GM19455 (cell line): ENCODE data around the gene PTCH1.

Source experiments
- ATAC-seq: cut with Tn5 transposase; IDR thresholded peaks from one replicate; pipeline ENCODE4 v1.9.1; 2021; ENCODE audit not compliant: unreplicated experiment

PTCH1 gene

DNA sequence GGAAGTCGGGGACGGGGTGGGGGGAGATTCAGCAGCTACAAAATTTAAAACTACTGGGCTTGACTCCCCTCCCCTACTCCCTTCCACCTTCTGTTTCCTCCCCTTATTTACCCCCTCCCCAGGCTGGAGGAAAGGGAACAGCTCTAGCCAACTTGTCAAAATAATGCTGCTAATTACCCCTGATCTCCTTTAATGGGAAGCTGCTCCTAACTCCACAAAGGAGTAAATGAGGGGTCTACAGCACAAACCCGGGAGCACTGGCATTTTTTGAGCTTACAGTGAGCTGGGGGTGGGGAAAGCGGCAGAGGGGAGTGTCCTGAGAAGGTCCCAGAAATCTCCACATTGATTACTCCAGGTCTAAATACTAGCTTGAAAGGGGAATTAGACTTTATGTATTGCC is 3.1 kb downstream of the PTCH1 start:
- ATAC-seq, result no peak

DNA sequence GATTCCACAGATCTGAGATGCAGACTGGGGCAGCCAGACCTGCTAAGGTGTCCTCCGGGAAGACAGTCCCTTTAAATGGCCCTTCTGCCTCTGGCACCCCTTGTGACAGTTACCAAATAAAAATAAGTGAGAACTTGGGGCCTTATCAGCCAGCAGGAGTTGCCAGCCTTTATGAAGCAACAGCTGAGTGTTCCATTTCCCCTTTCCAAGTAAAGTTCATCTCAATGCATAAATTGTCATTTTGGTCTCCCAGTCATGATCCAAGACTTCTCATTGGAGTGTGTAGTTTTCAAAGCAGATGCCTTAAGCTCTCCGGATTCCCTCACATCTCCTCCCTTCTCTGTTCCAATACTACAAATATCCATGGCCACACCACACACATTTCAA is 4.1 kb downstream of the PTCH1 start:
- no peak for ATAC-seq

DNA sequence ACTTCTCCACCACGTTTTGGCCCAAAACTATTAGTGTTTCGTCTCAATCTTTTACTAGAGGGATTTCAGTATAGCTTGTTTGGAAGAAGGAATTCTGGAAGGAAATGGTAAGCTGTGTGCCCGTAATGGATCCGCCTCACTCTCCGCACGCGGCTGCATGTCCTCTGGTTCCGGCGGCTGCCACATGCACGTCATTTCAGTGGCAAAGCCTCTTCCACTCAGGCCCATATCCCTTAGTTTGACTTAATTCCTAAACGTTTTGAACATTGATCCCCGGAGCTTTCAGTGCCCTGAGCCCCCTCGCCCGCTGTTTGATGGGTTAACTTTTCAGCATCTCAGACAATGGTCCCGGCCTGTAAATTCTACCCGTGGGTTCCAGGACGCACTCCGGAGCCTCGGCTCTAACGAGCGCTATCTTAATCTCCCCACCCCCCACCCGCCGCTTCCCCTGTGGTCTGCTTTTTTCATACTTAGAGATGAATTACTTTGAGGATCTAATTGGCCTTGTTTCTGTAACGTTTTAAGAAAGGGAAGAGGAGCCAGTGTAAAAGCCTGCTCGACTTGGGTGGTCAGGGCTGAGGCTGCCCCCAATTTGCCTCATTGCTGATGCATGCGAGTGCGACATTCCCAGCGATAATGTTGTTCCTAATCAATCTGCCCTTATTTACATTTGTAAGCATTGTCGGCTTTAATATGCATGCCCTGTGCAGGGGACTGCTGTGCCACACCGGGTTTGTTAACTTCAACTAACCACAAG is 4.6 kb downstream of the PTCH1 start:
- ATAC-seq, result no peak

DNA sequence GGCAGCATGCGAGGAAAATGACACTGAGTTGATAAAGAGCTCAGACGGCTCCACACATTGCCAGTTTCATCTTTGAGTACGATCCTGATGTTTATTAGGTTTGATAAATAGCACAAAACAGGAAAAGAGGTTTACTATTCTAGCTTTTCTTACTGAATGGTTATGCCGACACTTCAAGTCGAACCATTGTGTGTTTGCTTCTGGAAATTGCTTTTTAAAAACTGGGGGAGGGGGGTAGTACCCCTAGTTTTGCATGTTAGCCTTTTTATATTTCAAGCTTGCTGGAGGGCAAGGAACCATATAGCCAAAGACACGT is 5.2 kb downstream of the PTCH1 start:
- ATAC-seq, result no peak

DNA sequence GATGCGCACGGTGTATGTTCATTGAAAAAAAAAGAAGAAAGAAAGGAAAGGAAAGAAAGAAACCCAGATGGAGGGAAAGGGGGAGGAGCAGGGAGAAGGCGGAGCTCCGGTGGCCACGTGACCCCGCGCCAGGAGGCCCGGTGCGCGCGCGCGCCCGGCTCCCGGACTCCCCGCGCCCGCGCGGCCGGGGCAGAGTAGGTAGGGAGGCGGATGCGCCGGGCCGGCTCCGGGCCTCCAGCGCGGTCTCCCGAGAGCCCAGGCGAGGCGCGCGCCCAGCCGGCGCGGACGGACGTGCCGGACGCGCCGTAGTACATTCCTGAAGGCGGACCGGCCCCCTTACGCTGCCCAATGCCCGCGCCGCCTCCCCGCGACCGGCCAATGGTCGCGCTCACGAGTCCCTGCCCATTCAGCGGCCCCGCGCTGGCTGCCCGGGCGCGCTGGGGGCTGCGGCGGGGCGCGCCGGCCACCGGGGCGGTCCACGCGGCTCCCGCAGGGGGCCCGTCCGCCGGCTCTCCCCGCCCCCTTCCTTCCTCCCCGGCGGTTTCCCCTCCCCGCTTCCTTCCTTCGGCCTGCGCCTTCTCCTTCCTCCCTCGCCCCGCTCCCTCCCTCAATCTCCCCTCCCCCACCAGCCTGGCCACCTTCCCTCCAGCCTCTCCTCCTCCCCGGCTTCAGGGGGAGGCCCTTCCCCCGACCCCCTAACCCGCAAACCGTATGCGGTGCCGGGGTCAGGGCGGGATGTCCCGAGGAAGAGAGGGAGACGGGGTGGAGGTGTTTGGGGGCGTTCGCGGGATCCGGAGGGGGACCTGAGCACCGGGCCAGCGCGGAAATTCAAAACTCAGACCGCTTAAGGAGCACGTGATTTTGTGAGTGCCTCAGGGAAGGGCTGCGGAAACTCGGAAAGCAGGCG is 5.8 kb downstream of the PTCH1 start:
- peak; percentile 27 for ATAC-seq

DNA sequence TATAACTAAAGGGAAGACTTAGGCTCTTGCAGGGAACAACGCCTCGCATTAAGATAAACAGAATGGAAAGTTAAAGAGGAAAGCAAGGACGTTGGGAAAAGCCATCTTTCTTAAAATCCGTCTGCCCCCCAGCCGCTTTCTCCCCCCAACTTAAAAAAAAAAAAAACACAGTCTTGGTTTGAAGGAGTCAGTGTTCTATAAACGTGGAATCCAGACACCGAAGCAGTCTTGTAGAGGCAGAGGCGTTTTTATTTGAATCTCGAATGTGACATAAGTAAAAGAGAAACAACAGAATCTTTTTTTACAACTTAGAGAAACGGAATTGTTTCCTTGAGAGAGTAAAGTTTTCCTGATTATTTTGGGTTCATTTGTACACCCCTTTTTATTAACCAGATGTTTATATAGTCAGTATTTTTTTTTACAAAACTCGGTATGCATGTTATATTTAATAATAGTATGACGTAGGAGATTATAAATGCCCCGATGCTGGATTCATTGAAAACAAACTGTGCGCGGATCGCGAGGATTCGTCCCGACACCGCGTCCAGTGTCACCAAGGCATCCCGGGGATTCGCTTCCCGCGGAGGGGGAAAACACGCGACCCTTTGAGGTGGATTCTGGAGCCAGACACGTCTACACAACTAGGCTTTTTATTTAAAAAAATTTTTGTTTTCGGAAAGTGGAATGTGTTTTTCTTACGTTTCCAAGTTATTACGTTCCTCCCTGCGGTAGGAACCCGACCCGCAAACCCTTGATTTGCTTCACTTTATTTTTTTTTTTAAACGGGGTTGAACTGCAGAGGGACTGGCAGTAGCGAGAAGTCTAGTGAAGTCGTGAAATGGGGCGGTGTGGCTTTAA is 6.7 kb downstream of the PTCH1 start:
- ATAC-seq, result no peak

DNA sequence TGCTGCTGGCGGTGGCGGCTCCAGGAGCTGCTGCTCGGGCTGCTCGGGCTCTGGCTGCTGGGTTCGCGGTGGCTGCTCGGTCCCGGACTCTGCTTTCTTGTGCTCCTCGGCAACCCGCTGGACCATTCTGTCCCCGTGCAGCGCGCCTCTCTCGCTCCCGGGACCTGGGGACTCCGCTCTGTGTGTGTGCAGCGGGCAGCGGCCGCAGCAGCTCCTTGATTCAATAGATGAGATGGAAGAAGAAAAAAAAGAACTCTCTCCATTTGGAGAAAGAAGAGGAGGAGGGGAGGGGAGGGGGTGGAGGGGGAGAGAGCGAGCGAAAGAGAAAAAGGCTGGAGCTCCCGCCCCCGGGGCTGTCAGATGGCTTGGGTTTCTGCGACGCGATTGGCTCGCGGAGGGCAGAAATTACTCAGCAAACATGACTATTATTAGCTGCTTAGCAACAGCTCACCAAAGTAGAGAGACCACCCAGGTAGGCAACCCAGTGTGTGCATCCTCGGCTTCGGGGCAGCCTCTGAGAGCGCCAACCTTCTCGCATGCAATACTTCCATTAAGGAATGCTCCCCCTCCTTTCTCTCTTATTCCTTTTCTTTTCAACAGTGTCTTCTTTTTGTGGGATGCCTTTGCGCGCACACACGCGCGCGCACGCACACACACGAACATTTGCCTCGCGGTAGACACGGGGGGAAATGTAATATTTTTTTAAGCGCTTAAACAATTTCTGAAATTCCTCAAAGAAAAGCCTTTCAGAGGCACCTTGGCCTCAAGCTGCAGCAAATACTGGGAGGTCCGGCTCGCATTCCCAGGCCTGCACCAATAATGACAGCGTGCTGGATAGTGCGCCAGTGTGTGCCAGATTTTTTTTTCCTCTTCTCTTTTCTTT is 7.6 kb downstream of the PTCH1 start:
- peak; percentile 22 for ATAC-seq

DNA sequence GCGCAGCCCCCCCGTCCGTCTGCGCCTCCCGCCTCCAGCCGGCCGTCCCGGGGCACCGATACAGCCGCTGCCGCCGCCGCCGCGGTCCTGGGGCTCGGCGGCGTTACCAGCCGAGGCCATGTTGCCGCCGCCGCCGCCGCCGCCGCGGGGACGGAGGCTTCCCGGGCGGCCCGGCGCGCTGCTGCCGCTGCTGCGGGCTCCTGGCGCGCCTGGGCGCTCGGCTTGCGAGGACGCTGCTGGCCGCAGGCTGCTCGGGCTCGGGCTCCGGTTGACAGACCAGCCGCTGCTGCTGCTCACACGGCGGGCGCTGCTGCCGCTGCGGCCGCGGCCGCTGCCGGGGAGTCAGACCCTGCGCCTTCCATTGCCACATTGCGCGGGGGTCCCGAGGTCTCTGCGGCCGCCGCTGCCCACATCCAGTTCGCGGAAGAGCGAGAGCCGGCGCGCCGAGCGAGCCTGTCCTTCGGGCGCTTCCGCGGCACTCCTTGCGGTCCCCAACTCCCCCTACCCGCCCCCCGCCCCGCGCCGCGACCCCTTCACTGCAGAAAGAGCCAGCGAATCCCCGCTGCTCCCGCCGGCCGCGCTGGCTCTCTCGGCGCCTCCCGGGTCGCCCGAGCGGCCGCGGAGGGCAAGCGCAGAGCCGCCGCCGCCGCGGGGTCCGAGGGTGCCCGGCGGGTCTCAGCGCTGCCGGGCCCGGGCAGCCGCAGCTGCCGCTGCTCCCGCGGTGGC is 8.4 kb downstream of the PTCH1 start:
- ATAC-seq, result no peak

DNA sequence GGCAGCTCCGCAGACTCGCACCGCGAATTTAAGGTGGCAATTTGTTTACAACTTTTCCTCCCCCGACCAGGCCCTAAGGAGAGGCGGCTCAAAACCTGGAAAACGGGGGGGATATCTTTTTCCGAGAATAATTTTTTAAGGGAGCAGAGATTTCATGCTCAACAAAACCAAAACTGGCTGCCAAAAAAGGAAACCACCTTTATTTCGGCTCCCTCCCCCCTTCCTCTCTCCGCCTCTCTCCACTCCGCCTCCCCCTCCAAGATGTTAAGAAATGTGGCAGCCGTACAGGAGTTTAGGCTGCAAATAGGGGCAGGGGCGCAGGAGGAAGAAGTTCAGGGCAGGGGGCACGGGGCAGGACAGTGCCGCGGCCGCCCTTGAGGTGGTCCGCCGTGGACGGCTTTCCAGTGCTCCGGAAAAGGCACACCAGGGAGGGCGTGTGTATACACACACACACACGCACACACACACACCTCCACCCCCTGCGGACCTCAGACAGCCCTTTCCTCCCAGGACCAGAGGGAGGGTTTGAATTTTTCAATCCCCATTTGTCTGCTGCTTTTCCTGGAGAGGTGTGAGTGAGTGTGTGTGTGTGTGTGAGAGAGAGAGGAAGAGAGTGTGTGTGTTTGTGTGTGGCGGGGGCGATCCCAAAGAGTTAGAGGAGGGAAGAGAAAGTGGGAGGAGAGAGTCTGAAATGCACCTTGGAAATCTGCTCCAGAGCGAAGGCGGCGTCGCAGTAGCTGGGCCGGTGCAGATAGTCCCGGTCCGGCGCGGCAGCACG is 9.1 kb downstream of the PTCH1 start:
- no peak for ATAC-seq

DNA sequence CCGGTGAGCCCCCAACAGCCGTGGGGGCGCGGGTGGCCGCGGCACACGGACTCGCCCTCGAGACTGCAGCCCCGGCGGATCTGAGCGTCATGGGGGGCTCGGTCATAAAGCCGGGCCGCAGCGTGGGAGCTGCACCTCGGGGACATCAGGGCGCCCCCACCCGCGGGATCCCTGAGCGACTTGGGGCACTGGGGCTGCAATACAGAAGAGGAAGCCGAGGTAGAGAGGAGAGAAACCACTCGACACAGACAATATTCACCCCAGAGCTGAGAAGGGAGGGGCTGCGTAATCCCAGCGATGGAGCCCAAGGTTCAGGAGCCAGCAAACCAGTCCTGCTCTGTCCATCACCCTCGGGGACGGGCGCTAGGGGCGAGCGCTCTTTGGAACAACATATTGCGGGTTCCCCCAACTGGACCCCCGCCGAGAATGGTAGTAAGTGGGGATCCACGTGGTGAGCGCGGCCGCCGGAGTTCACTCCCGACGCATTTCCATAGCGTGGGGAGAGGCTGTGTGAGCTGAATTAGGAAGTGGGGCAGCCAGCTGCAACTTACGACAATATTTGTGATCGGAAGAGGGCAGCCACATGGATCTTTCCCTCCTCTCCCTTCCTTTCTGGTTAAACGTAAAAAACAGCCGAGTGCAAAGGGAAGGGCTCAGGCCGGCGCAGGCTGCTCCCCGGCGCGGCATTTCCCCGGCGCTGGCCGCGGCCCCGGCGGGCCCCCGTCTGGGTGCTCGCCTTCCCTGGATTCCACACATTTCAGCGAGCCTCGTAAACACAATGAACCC is 9.9 kb downstream of the PTCH1 start:
- no peak for ATAC-seq

DNA sequence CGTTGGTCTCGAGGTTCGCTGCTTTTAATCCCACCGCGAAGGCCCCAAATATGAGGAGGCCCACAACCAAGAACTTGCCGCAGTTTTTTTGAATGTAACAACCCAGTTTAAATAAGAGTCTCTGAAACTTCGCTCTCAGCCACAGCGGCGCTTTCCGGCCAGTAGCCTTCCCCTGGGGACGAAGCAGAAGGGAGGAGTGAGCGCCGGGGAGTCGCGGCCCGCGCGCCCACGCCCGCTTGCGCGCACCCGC is 10.4 kb downstream of the PTCH1 start:
- ATAC-seq, result peak; percentile 14

DNA sequence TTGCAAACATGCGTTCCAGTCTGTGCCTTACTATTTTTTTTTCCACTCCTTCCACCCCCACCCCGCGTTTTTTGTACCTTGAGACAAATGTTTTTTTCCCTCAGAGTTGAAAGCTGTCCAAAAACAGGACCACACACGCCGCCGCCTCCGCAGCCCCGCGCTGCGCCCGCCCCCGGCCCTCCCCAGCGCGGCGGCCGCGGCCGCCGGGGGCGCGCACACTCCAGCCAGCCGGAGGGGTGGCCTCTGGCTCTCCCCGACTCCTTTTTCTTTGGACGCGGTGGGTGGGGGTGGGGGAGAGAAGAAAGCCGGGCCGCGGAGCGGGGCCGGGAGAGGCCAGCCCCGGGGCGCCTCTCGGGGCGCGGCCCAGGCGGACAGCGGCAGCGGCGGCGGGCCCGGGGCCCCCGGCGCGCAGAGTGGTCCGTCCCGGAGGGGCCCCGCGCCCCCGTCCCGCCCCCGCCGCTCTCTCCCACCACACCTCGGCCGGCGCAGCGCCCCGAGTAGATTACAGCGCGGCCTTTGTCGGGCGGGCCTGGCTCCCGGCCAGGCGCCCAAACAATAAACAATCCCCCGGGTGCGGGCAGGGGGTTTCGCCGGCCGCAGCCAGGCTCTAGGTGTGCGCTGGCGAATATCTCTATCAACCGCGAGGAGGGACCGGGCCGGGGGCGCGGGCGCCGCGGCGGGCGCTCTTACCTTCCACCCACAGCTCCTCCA is 10.9 kb downstream of the PTCH1 start:
- ATAC-seq, result peak; percentile 20

DNA sequence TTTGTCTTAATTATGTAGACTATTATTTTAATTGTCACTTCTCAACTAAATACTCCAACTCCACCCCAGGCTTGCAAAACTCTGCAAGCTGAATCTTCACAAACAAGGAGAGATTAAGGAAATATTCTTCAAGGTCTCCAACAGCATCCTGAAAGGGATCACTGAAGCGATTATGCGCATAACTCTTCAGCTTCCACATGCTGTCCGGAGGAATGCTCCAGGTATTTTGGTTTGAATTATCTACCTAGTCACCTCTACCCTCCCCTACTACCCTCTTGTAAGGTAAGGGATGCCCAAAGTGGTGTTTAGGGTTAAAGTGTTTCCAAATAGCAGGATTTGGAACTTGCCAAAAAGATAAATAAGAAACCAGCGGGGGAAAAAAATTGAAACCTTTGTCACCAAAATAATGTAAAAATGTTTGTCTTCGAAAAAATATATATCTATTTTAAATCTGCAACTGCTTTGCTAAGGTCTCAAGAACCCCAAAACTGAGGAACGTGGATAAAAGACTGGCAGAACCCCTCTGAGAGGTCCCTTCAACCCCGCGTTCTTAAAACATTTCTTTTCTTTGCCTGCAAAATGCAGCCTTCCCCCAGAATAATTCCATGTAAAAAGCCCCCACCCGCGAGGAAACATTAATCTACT is 11.6 kb downstream of the PTCH1 start:
- ATAC-seq, result no peak

DNA sequence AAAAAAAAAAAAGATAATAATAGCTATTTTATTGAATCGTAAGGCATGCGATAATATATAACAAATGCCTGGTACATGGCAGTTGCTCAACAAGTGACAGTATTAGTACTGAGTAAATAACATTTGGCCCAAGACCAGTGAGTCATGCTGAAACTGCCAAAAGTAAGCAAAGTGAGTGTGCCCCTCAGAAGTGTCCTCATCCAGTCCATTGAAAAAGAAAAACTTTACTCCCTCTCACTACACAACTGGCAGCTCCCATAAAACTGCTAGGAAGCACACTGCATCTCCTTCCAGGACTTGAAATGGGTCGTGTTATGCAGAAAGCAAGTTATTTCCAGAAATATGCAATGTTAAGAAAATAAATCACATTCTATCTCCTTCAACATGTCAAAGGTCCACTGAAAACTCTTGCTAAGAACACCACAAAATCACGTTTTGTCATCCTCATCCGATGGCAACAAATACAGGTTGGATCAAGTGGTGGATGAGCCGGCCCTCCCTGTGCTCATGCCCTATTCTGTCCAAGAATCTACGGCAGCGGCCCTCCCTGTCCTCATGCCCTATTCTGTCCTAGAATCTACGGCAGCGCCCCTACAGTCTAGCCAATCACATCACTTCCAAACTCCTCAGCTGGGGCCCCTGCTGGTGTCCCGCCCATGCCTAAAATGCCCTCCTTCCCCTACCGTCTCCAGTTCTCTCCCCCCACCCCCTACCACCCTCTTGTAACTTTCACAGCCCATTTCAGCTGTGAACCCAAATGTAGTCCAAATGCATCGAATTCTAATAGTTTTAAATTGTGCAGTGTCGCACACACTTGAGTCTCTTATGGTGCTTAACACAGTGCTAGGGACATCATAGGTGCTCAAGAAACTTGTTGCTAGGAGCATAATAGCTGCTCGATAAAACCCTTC is 12.5 kb downstream of the PTCH1 start:
- ATAC-seq, result peak; percentile 24

DNA sequence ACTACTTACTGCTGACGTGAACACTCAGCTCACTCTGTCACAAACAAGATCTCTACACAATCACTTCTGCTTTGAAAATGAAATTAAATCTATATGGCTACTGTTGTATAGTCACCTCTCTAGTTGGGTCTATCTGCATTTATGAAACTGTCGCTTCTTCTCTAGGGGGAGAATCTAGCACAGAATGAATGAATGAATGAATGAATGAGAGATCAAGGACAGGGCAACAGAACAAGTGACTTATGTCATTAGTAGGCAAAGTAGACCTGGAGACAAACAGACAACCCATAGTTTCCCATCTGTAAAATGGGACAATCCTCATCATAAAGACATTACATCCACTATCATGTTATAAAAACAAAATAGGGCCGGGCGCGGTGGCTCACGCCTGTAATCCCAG is 13.4 kb downstream of the PTCH1 start:
- no peak for ATAC-seq

DNA sequence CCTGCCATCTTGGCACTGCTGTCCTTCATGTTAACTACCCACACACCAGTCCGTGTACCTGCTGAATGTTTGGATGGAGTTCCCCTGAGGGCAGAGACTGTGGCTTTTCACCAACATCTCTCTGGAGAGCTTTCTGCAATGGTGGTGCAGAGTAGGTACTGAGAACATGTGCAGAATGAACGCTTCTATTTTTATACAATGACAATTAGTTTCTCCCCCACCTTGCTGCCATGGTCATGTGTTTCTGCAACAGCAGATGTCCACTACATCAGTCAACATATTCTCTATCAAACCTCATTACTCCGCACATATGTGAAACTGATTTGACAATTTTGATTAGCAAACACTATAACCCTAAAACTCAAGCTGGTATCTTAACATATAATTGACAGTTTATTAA is 14.5 kb downstream of the PTCH1 start:
- no peak for ATAC-seq

DNA sequence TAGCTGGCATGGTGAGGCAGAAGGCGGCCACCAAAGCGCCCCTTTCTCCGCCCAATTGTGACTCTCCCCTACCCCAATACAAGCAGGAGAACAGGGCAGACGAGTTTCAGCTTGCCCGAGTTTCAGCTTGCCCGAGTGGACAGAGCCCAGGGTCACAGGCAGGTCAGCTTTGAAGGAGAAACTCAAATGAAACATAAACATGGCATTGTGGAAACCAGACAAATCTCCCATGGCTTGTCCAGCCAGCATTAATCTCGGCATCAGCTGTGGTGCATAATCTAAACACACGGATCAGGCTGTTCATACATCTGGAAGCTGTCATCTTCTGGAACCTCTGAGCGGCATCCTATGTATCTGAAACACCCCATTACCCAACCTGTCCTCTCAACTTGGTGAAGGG is 16.9 kb downstream of the PTCH1 start:
- ATAC-seq, result no peak
